WTC11 (cell line): ENCODE measurements around the gene TMEM271. TPM values are rescaled to one million over a fixed set of nuclear protein-coding genes. Genes with fewer than 3 reads are reported as not detected.

Source experiments
- ATAC-seq: fragments of 200-7000 bp; cut with Tn5 transposase; 2 replicates; pipeline ENCODE4 v1.10.0; 2021; ENCODE audit warnings: mild to moderate bottlenecking, moderate library complexity
- CTCF ChIA-PET: fragments of 300-600 bp; sonication (Branson Sonifier 250); formaldehyde crosslinking; loops from one replicate; lab custom pipeline; 2021; ENCODE audit warnings: antibody characterized with exemption; lab: Charles Lee
- POLR2A ChIA-PET: fragments of 350-600 bp; sonication (Branson Sonifier 250); formaldehyde crosslinking; loops from one replicate; lab custom pipeline; 2021; ENCODE audit warnings: antibody characterized with exemption; lab: Charles Lee
- DNase-seq: peaks from one replicate; pipeline ENCODE4 v3.0.0; 2021; ENCODE audit warnings: low spot score
- H3K27ac Mint-ChIP-seq: 2 replicates; pipeline ENCODE4 v1.8.0; 2021; ENCODE audit warnings: mixed read lengths
- H3K27me3 Mint-ChIP-seq: 2 replicates; pipeline ENCODE4 v1.8.0; 2021; ENCODE audit warnings: low read depth, mild to moderate bottlenecking, moderate library complexity, mixed read lengths
- H3K36me3 Mint-ChIP-seq: 2 replicates; pipeline ENCODE4 v1.8.0; 2021; ENCODE audit warnings: mixed read lengths
- H3K4me1 Mint-ChIP-seq: 2 replicates; pipeline ENCODE4 v1.8.0; 2022; ENCODE audit warnings: mixed read lengths
- H3K4me3 Mint-ChIP-seq: 2 replicates; pipeline ENCODE4 v1.8.0; 2021; ENCODE audit warnings: mild to moderate bottlenecking, moderate library complexity, mixed read lengths
- H3K9me3 Mint-ChIP-seq: 2 replicates; pipeline ENCODE4 v1.8.0; 2021; ENCODE audit warnings: mixed read lengths
- ELF4 ChIP-seq: sonication (generic); formaldehyde crosslinking; IDR thresholded peaks from 2 replicates; pipeline ENCODE4 v1.8.1; 2022; ENCODE audit warnings: low read depth, mild to moderate bottlenecking, moderate library complexity, missing genetic modification reagents
- FOXJ3 ChIP-seq: sonication (generic); formaldehyde crosslinking; IDR thresholded peaks from 2 replicates; pipeline ENCODE4 v1.9.0; 2021; ENCODE audit warnings: missing genetic modification reagents, mild to moderate bottlenecking, borderline replicate concordance
- FOXP1 ChIP-seq: sonication (generic); formaldehyde crosslinking; IDR thresholded peaks from 2 replicates; pipeline ENCODE4 v1.8.0; 2022; ENCODE audit warnings: missing genetic modification reagents, mild to moderate bottlenecking, moderate library complexity, borderline replicate concordance
- GRHL2 ChIP-seq: fragments of 250-450 bp; sonication (Bioruptor Pico); IDR thresholded peaks from 2 replicates; pipeline ENCODE4 v1.8.0; 2022; ENCODE audit warnings: mild to moderate bottlenecking, moderate library complexity; ENCODE audit not compliant: insufficient replicate concordance, severe bottlenecking
- GTF2I ChIP-seq: fragments of 250-450 bp; sonication (Bioruptor Pico); conservative IDR thresholded peaks from 2 replicates; pipeline ENCODE4 v1.4.0; 2021; ENCODE audit warnings: mild to moderate bottlenecking
- SP1 ChIP-seq: sonication (generic); formaldehyde crosslinking; conservative IDR thresholded peaks from 2 replicates; pipeline ENCODE4 v1.8.1; 2022; ENCODE audit warnings: missing genetic modification reagents
- ZNF416 ChIP-seq: fragments of 250-450 bp; sonication (Bioruptor Pico); IDR thresholded peaks from 2 replicates; pipeline ENCODE4 v1.9.0; 2021; ENCODE audit warnings: mild to moderate bottlenecking, inconsistent platforms
- total RNA-seq: library from RNA; stranded (reverse); gene quantifications from 3 replicates; pipeline ENCODE4 v1.2.3, GENCODE V29; 2021
- TF ChIP-seq, protein P1 (sequence below): fragments of 250-450 bp; sonication (Bioruptor Pico); IDR thresholded peaks from 2 replicates; pipeline ENCODE4 v1.9.0; 2021; ENCODE audit warnings: mild to moderate bottlenecking, borderline replicate concordance
- TF ChIP-seq, protein P2 (sequence below): sonication (generic); formaldehyde crosslinking; IDR thresholded peaks from 2 replicates; pipeline ENCODE4 v1.8.1; 2023; ENCODE audit warnings: mild to moderate bottlenecking, missing genetic modification reagents
- TF ChIP-seq, protein P3 (sequence below): sonication (generic); formaldehyde crosslinking; IDR thresholded peaks from 2 replicates; pipeline ENCODE4 v1.8.1; 2022; ENCODE audit warnings: low read depth, mild to moderate bottlenecking, moderate library complexity, missing genetic modification reagents, borderline replicate concordance
- TF ChIP-seq, protein P4 (sequence below): sonication (generic); formaldehyde crosslinking; IDR thresholded peaks from 2 replicates; pipeline ENCODE4 v1.8.1; 2022; ENCODE audit warnings: missing genetic modification reagents, borderline replicate concordance
- TF ChIP-seq, protein P5 (sequence below): fragments of 250-450 bp; sonication (Bioruptor Pico); IDR thresholded peaks from 2 replicates; pipeline ENCODE4 v1.9.0; 2021; ENCODE audit warnings: moderate library complexity, mild to moderate bottlenecking, inconsistent platforms, borderline replicate concordance
- TF ChIP-seq, protein P6 (sequence below): sonication (generic); formaldehyde crosslinking; IDR thresholded peaks from 2 replicates; pipeline ENCODE4 v1.8.0; 2022; ENCODE audit warnings: missing genetic modification reagents
- TF ChIP-seq, protein P7 (sequence below): sonication (generic); formaldehyde crosslinking; IDR thresholded peaks from 2 replicates; pipeline ENCODE4 v1.8.0; 2022; ENCODE audit warnings: mild to moderate bottlenecking, missing genetic modification reagents

TMEM271 gene
- total RNA-seq, 1 experiment from 2014 or later = 0.31 TPM

DNA sequence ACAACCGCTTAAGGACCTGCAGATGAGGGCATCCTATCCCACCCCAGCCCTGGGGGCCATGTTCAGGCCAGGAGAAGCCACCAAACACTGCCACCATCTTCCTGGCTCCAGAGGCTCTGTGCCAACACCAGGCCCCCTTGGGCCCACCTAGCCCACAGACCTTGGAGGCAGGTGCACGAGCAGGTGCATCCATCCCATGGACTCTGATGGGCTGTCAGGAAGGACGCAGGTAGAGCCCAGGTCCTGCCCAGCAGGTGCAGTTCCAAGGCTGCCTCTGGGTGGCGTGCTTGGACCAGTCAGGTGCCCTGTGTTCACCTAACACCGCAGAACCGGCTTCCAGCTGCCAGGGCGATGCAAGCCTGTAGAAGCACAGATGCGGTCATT, 26.5 kb upstream of the TMEM271 start (continued):
- no peak for TF ChIP-seq ELF4
- TF ChIP-seq FOXJ3 (CRISPR knock-in tag) = no peak
- TF ChIP-seq GRHL2 (CRISPR knock-in tag) = no peak
- peak; percentile 71; the same call in 1 of the 2 replicates for TF ChIP-seq FOXP1

DNA sequence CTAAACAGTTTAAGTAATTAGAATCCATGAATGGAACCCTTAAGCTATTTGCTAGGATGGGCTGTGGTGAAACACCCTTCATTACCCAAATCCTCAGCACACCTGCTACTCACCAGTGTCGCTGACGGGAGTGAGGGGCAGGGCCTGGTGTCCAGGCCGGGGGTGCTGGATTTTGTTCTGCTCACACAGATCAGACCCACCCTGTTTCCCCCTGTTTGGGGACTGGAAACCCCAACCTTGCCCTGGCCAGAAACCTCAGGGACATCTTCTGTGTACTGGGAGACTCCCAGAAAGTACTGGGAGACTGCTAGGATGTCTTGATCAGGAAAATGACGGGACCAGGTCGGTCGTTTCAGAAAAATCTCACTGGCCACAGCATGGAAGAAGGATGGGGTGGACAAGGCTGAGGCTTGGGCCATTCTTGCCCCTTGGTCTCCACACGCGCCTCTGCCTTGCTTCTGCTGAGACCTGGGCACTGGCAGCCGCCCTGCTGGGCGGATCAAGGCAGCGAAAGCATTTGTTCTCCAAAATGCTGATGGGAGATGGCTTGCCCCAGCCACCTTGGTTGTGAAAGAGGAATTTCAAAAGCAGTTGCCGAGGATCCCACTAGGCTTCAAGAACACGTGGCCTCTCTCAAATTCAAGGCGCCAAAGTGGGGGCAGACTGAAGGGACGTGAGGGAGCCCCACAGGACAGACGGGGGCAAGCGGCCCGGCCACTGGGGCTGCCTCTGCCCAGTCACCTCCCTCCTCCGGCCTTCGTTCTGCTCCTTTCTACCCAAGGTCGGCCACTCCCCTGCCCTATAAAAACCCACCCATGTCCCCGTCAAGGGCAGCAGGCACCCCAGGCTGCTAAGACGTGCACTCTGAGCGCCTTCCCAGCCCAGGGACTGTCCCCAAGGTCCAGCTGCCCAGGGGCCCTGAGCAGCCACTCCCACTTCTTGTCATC, 25.8 kb upstream of the TMEM271 start:
- H3K4me1 Mint-ChIP-seq = peaks cover 6% of the 10 kb centered on the region
- CTCF ChIA-PET = interaction anchor here (0.9 to 1.8 kb wide), 9 partner anchors 17 to 193 kb away, joined by 3 to 22 read pairs (median 5); partner anchors contain the start of genes ATP5ME and MYL5
- no peak for DNase-seq
- no peaks in the 10 kb centered on the region for H3K36me3 Mint-ChIP-seq
- TF ChIP-seq, protein P1, sequence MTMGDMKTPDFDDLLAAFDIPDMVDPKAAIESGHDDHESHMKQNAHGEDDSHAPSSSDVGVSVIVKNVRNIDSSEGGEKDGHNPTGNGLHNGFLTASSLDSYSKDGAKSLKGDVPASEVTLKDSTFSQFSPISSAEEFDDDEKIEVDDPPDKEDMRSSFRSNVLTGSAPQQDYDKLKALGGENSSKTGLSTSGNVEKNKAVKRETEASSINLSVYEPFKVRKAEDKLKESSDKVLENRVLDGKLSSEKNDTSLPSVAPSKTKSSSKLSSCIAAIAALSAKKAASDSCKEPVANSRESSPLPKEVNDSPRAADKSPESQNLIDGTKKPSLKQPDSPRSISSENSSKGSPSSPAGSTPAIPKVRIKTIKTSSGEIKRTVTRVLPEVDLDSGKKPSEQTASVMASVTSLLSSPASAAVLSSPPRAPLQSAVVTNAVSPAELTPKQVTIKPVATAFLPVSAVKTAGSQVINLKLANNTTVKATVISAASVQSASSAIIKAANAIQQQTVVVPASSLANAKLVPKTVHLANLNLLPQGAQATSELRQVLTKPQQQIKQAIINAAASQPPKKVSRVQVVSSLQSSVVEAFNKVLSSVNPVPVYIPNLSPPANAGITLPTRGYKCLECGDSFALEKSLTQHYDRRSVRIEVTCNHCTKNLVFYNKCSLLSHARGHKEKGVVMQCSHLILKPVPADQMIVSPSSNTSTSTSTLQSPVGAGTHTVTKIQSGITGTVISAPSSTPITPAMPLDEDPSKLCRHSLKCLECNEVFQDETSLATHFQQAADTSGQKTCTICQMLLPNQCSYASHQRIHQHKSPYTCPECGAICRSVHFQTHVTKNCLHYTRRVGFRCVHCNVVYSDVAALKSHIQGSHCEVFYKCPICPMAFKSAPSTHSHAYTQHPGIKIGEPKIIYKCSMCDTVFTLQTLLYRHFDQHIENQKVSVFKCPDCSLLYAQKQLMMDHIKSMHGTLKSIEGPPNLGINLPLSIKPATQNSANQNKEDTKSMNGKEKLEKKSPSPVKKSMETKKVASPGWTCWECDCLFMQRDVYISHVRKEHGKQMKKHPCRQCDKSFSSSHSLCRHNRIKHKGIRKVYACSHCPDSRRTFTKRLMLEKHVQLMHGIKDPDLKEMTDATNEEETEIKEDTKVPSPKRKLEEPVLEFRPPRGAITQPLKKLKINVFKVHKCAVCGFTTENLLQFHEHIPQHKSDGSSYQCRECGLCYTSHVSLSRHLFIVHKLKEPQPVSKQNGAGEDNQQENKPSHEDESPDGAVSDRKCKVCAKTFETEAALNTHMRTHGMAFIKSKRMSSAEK (CRISPR knock-in tag) = no peak
- TF ChIP-seq, protein P2, sequence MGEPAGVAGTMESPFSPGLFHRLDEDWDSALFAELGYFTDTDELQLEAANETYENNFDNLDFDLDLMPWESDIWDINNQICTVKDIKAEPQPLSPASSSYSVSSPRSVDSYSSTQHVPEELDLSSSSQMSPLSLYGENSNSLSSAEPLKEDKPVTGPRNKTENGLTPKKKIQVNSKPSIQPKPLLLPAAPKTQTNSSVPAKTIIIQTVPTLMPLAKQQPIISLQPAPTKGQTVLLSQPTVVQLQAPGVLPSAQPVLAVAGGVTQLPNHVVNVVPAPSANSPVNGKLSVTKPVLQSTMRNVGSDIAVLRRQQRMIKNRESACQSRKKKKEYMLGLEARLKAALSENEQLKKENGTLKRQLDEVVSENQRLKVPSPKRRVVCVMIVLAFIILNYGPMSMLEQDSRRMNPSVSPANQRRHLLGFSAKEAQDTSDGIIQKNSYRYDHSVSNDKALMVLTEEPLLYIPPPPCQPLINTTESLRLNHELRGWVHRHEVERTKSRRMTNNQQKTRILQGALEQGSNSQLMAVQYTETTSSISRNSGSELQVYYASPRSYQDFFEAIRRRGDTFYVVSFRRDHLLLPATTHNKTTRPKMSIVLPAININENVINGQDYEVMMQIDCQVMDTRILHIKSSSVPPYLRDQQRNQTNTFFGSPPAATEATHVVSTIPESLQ (CRISPR knock-in tag) = no peak
- TF ChIP-seq, protein P3, sequence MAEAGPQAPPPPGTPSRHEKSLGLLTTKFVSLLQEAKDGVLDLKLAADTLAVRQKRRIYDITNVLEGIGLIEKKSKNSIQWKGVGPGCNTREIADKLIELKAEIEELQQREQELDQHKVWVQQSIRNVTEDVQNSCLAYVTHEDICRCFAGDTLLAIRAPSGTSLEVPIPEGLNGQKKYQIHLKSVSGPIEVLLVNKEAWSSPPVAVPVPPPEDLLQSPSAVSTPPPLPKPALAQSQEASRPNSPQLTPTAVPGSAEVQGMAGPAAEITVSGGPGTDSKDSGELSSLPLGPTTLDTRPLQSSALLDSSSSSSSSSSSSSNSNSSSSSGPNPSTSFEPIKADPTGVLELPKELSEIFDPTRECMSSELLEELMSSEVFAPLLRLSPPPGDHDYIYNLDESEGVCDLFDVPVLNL (CRISPR knock-in tag) = no peak
- no peak overlapping the region for H3K27ac Mint-ChIP-seq
- no peak overlapping the region for H3K4me3 Mint-ChIP-seq
- POLR2A ChIA-PET = interaction anchor here (1.0 to 1.2 kb wide), 2 partner anchors 72 to 78 kb away, joined by 3 to 4 read pairs; partner anchors contain the start of genes ATP5ME and MYL5
- H3K27me3 Mint-ChIP-seq = peaks cover 4% of the 10 kb centered on the region
- ATAC-seq = no peak
- no peaks in the 10 kb centered on the region for H3K9me3 Mint-ChIP-seq

DNA sequence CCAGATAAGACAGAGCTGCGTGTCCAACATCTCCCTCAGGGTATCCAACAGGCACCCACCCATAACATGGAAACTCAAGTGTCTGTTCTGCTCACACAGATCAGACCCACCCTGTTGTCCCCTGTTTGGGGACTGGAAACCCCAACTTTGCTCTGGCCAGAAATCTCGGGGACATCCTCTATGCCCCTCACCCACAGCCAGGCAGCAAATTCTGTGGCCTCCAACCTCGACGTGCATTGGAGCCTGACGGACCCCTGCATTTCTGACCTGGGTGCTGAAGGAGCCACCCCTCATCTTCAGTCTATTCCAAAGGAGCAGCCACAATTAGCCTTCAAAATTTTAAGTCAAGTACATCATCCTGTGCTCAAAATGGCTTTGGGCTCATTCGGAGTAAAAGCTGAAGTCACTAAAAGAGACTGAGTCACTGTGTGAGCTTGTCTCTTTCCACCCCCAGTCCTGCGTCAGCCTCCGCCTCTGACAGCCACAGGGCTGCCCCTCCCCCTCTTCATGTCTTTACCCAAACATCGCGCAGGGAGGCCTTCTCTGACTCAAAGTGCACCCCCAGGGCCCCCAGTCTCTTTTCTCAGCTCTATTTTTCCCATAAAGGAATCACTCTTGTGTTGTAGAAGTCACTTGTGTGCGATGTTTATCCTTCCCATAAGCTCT, 24.9 kb upstream of the TMEM271 start:
- TF ChIP-seq, protein P4, sequence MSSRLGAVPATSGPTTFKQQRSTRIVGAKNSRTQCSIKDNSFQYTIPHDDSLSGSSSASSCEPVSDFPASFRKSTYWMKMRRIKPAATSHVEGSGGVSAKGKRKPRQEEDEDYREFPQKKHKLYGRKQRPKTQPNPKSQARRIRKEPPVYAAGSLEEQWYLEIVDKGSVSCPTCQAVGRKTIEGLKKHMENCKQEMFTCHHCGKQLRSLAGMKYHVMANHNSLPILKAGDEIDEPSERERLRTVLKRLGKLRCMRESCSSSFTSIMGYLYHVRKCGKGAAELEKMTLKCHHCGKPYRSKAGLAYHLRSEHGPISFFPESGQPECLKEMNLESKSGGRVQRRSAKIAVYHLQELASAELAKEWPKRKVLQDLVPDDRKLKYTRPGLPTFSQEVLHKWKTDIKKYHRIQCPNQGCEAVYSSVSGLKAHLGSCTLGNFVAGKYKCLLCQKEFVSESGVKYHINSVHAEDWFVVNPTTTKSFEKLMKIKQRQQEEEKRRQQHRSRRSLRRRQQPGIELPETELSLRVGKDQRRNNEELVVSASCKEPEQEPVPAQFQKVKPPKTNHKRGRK = no peak
- TF ChIP-seq FOXP1 (no peak), SP1 (no peak), GTF2I (CRISPR knock-in tag) (no peak), ZNF416 (CRISPR knock-in tag) (no peak)
- TF ChIP-seq, protein P5, sequence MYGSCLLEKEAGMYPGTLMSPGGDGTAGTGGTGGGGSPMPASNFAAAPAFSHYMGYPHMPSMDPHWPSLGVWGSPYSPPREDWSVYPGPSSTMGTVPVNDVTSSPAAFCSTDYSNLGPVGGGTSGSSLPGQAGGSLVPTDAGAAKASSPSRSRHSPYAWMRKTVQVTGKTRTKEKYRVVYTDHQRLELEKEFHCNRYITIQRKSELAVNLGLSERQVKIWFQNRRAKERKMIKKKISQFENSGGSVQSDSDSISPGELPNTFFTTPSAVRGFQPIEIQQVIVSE = no peak
- TF ChIP-seq, protein P6, sequence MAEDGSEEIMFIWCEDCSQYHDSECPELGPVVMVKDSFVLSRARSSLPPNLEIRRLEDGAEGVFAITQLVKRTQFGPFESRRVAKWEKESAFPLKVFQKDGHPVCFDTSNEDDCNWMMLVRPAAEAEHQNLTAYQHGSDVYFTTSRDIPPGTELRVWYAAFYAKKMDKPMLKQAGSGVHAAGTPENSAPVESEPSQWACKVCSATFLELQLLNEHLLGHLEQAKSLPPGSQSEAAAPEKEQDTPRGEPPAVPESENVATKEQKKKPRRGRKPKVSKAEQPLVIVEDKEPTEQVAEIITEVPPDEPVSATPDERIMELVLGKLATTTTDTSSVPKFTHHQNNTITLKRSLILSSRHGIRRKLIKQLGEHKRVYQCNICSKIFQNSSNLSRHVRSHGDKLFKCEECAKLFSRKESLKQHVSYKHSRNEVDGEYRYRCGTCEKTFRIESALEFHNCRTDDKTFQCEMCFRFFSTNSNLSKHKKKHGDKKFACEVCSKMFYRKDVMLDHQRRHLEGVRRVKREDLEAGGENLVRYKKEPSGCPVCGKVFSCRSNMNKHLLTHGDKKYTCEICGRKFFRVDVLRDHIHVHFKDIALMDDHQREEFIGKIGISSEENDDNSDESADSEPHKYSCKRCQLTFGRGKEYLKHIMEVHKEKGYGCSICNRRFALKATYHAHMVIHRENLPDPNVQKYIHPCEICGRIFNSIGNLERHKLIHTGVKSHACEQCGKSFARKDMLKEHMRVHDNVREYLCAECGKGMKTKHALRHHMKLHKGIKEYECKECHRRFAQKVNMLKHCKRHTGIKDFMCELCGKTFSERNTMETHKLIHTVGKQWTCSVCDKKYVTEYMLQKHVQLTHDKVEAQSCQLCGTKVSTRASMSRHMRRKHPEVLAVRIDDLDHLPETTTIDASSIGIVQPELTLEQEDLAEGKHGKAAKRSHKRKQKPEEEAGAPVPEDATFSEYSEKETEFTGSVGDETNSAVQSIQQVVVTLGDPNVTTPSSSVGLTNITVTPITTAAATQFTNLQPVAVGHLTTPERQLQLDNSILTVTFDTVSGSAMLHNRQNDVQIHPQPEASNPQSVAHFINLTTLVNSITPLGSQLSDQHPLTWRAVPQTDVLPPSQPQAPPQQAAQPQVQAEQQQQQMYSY (CRISPR knock-in tag) = no peak
- TF ChIP-seq, protein P7, sequence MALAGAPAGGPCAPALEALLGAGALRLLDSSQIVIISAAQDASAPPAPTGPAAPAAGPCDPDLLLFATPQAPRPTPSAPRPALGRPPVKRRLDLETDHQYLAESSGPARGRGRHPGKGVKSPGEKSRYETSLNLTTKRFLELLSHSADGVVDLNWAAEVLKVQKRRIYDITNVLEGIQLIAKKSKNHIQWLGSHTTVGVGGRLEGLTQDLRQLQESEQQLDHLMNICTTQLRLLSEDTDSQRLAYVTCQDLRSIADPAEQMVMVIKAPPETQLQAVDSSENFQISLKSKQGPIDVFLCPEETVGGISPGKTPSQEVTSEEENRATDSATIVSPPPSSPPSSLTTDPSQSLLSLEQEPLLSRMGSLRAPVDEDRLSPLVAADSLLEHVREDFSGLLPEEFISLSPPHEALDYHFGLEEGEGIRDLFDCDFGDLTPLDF (CRISPR knock-in tag) = no peak
- Mint-ChIP-seq H3K4me1 (peaks cover 6% of the 10 kb centered on the region), H3K36me3 (no peaks in the 10 kb centered on the region), H3K27ac (no peak overlapping the region), H3K27me3 (peaks cover 7% of the 10 kb centered on the region), H3K9me3 (no peaks in the 10 kb centered on the region), H3K4me3 (no peak overlapping the region)
- CTCF ChIA-PET = interaction anchor here (1.0 kb wide), 1 partner anchor 73 kb away, joined by 4 read pairs; the partner anchor contains the start of gene ATP5ME
- POLR2A ChIA-PET = no interaction called here
- ATAC-seq (no peak), DNase-seq (no peak)
